Myocyte (in vitro differentiated cells): ENCODE results near the gene TRDN. TPM values are rescaled to one million over a fixed set of nuclear protein-coding genes. Genes with fewer than 3 reads are reported as not detected.

Experiments used
- DNase-seq: peaks from one replicate; pipeline ENCODE4 v3.0.0-alpha.2; 2012; ENCODE audit warnings: low read depth
- total RNA-seq: library from RNA; depleted of rRNA; stranded (reverse); fragments of >200 nt; gene quantifications from 2 replicates; pipeline ENCODE4 v1.2.3, GENCODE V29; 2014

TRDN gene
- total RNA-seq, 1 donor from 2014 or later, result 12.8 TPM

- no peak for DNase-seq
These were observed 453.8 kb downstream of the TRDN start for GRCh38 chr6:123182998-123183397.

GRCh38 chr6:123176706-123177105 lies 460.0 kb downstream of the TRDN start:
- no peak for DNase-seq

- peak; percentile 1 for DNase-seq
These were observed 465.2 kb downstream of the TRDN start for GRCh38 chr6:123171341-123172115.

- no peak for DNase-seq
These were observed 467.0 kb downstream of the TRDN start for GRCh38 chr6:123169774-123170095.

- no peak for DNase-seq
These were observed 467.6 kb downstream of the TRDN start for GRCh38 chr6:123168892-123169773.

- DNase-seq, result no peak
These were observed 468.3 kb downstream of the TRDN start for GRCh38 chr6:123168466-123168865.

Other genes starting within 250 kb of the TRDN start
- 0.05 and 0.37 TPM in 2 replicates for gene NKAIN2, start 166.9 kb upstream of the TRDN start, total RNA-seq